K562 (cell line): ENCODE measurements around the gene TUBB4B. TPM values are rescaled to one million over a fixed set of nuclear protein-coding genes. Genes with fewer than 3 reads are reported as not detected.

Source experiments
- BHLHE40 ChIP-seq: IDR thresholded peaks from 2 replicates; pipeline ENCODE4 v1.6.1; 2011; ENCODE audit warnings: low read length, improper control_type of control experiment
- CBFB ChIP-seq: sonication (generic); formaldehyde crosslinking; IDR thresholded peaks from 2 replicates; pipeline ENCODE4 v1.4.0; 2020; ENCODE audit warnings: mild to moderate bottlenecking, missing genetic modification reagents
- COPS2 ChIP-seq: fragments of 450-650 bp; conservative IDR thresholded peaks from 2 replicates; pipeline ENCODE4 v1.6.1; 2016; ENCODE audit warnings: mild to moderate bottlenecking, moderate library complexity
- CREB3 ChIP-seq: fragments of 450-650 bp; conservative IDR thresholded peaks from 2 replicates; pipeline ENCODE4 v1.6.1; 2016; ENCODE audit warnings: missing genetic modification characterization, low read depth, mild to moderate bottlenecking, missing compliant biosample characterization, moderate library complexity
- GATA2 ChIP-seq: sonication (generic); formaldehyde crosslinking; IDR thresholded peaks from 2 replicates; pipeline ENCODE4 v1.4.0; 2020; ENCODE audit warnings: mild to moderate bottlenecking, missing genetic modification reagents
- HDAC3 ChIP-seq: fragments of 450-650 bp; IDR thresholded peaks from 2 replicates; pipeline ENCODE4 v1.6.1; 2018; ENCODE audit warnings: borderline replicate concordance, mild to moderate bottlenecking, moderate library complexity; ENCODE audit not compliant: partially characterized antibody
- SMAD1 ChIP-seq: fragments of 150-350 bp; IDR thresholded peaks from 2 replicates; pipeline ENCODE4 v1.6.1; 2014; ENCODE audit warnings: low read length, low read depth; ENCODE audit not compliant: partially characterized antibody
- SNRNP70 ChIP-seq: fragments of 200-400 bp; formaldehyde crosslinking; optimal IDR thresholded peaks from 2 replicates; pipeline ENCODE3; 2017; ENCODE audit warnings: low read depth, low read length
- SREBF2 ChIP-seq: sonication (generic); formaldehyde crosslinking; IDR thresholded peaks from 2 replicates; pipeline ENCODE4 v1.4.0; 2020; ENCODE audit warnings: mild to moderate bottlenecking, missing genetic modification reagents
- ZBTB34 ChIP-seq: fragments of 250-450 bp; sonication (Bioruptor Pico); IDR thresholded peaks from 2 replicates; pipeline ENCODE4 v1.8.0; 2021; ENCODE audit warnings: mild to moderate bottlenecking, moderate library complexity
- ZFP91 ChIP-seq: sonication (generic); formaldehyde crosslinking; IDR thresholded peaks from 2 replicates; pipeline ENCODE4 v1.8.0; 2022; ENCODE audit warnings: mild to moderate bottlenecking, missing genetic modification reagents
- ZNF143 ChIP-seq: sonication (generic); formaldehyde crosslinking; IDR thresholded peaks from 2 replicates; pipeline ENCODE4 v1.9.0; 2022; ENCODE audit warnings: mild to moderate bottlenecking, missing genetic modification reagents
- ZNF512 ChIP-seq: IDR thresholded peaks from 2 replicates; pipeline ENCODE4 v1.6.1; 2016; ENCODE audit warnings: missing genetic modification characterization, missing compliant biosample characterization
- ZNF57 ChIP-seq: fragments of 450-650 bp; formaldehyde crosslinking; IDR thresholded peaks from 2 replicates; pipeline ENCODE4 v1.4.0; 2020; ENCODE audit warnings: mild to moderate bottlenecking, moderate library complexity
- ZNF589 ChIP-seq: fragments of 200-800 bp; sonication (Bioruptor generic); IDR thresholded peaks from 2 replicates; pipeline ENCODE4 v1.6.1; 2016; ENCODE audit warnings: low read depth, missing genetic modification characterization, missing compliant biosample characterization
- ZNF609 ChIP-seq: sonication (generic); formaldehyde crosslinking; IDR thresholded peaks from 2 replicates; pipeline ENCODE4 v1.8.1; 2023; ENCODE audit warnings: missing genetic modification reagents, mild to moderate bottlenecking, borderline replicate concordance
- polyA plus RNA-seq, 8 experiments: library from polyadenylated mRNA; depleted of rRNA in 4 of 8; stranded (reverse) in 5 of 8; unstranded in 3 of 8; fragments of >200 nt; fragmentation: Nextera tagmentation in 2 of 8; fragmentation: Illumina TruSeq in 1 of 8; extraction: Ambion mirVana in 2 of 8; extraction: Trizol in 1 of 8; gene quantifications; 2 replicates each; pipeline versions ENCODE4 v1.2.1 to v1.2.3, GENCODE V29; 2011 to 2014; ENCODE audit warnings: inconsistent platforms in 1 of 8, missing spikeins in 1 of 8
- total RNA-seq, 7 experiments: library from RNA; depleted of rRNA in 6 of 7; stranded (reverse); fragments of >200 nt in 6 of 7; fragmentation: Illumina TruSeq in 2 of 7; extraction: Trizol in 2 of 7; gene quantifications; 2 replicates each; pipeline versions ENCODE4 v1.2.1 to v1.2.3, GENCODE V29; 2011 to 2021; ENCODE audit warnings: low replicate concordance in 1 of 7

Gene TUBB4B
- total and polyA plus RNA-seq, 9 of the 15 experiments (the other 6 are each of a cell fraction or from before 2014, with no cell fraction given): 24.1 to 443 (median 268) TPM

GRCh38 chr9:137205126-137206069, 35.7 kb upstream of the TUBB4B start, which contains the start of the genes NDOR1 and TMEM203 (continued):
- no peak for TF ChIP-seq ZFP91 (CRISPR knock-in tag)
- TF ChIP-seq SREBF2 (CRISPR knock-in tag): no peak
- TF ChIP-seq GATA2: no peak
- no peak for TF ChIP-seq SNRNP70
- TF ChIP-seq ZNF609 (CRISPR knock-in tag): no peak
- no peak for TF ChIP-seq HDAC3
- TF ChIP-seq COPS2: no peak
- peak; percentile 60; the same call in 1 of the 2 replicates for TF ChIP-seq CBFB (CRISPR knock-in tag)
- no peak for TF ChIP-seq CREB3
- no peak for TF ChIP-seq ZBTB34 (CRISPR knock-in tag)
- no peak for TF ChIP-seq ZNF143 (CRISPR knock-in tag)
- TF ChIP-seq ZNF589 (CRISPR knock-in tag): no peak
- TF ChIP-seq SMAD1: no peak
- 0 out of 2 replicates have a peak, but pooled peaks have one; percentile 10 for TF ChIP-seq BHLHE40
- TF ChIP-seq ZNF57 (CRISPR knock-in tag): no peak
- TF ChIP-seq ZNF512: no peak
